Coronary artery (tissue), 2 donors: ENCODE measurements around the gene GRIN3A.

Experiments
- DNase-seq: peaks from one replicate; pipeline ENCODE4 v3.0.0-alpha.2; 2017; ENCODE audit warnings: low spot score
- H3K27ac ChIP-seq, 2 donors: fragments of 200-600 bp; sonication (generic); one replicate each; pipeline ENCODE4 v1.5.1; 2016 to 2019
- H3K4me3 ChIP-seq: fragments of 200-600 bp; sonication (generic); 2 replicates; pipeline ENCODE4 v1.5.1; 2016; ENCODE audit warnings: mild to moderate bottlenecking, moderate library complexity
- TF ChIP-seq, protein P1 (sequence below): fragments of 200-600 bp; sonication (generic); IDR thresholded peaks from one replicate; pipeline ENCODE4 v1.5.1; 2019; ENCODE audit warnings: antibody characterized with exemption

Gene GRIN3A

DNA sequence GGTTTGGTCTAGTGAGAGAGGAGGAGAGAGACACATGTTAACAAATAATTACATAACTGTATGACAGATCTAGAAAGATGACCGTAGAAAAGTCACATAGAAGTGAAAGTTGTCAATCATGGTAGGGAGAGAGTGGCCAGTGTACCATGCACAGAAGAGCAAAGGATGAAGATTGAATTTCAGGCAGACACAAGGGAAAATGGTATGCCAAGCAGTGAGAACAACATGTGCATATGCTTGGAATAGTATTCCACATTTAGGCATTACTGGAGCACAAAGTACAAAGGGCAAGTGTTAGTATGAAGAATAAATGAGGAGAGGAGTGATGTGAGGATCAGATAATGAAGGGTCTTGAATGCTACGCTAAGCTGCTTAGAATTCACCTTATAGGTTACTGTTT is 20.3 kb downstream of the GRIN3A start:
- no peak overlapping the region for H3K4me3 ChIP-seq
- TF ChIP-seq, protein P1, sequence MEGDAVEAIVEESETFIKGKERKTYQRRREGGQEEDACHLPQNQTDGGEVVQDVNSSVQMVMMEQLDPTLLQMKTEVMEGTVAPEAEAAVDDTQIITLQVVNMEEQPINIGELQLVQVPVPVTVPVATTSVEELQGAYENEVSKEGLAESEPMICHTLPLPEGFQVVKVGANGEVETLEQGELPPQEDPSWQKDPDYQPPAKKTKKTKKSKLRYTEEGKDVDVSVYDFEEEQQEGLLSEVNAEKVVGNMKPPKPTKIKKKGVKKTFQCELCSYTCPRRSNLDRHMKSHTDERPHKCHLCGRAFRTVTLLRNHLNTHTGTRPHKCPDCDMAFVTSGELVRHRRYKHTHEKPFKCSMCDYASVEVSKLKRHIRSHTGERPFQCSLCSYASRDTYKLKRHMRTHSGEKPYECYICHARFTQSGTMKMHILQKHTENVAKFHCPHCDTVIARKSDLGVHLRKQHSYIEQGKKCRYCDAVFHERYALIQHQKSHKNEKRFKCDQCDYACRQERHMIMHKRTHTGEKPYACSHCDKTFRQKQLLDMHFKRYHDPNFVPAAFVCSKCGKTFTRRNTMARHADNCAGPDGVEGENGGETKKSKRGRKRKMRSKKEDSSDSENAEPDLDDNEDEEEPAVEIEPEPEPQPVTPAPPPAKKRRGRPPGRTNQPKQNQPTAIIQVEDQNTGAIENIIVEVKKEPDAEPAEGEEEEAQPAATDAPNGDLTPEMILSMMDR, result no peak
- DNase-seq, result no peak

DNA sequence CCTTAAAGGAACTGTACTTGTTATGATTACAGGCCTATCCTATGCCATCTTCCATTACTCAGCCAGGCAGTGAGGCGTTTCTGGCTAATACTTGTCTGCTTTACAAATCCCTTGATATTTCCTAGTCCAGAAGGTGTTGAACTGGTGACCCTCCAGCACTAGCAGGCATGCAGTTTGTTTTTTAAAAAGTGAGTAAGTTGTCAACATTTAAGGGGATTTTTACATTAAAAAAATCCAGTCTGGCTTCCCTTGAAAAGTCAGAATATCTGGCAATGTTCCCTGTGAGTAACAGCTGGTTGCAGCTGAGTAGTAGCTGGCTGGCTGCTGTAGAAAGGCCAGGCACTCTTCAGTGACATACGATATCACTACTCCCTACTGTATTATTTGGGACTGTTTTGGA is 21.8 kb downstream of the GRIN3A start:
- Histone ChIP-seq H3K27ac (no peak overlapping the region), H3K4me3 (no peak overlapping the region)
- DNase-seq, result no peak
- TF ChIP-seq, protein P1, result no peak

More for the DNA sequence above, 20.3 kb downstream of the GRIN3A start:
- no peak overlapping the region for H3K27ac ChIP-seq

DNA sequence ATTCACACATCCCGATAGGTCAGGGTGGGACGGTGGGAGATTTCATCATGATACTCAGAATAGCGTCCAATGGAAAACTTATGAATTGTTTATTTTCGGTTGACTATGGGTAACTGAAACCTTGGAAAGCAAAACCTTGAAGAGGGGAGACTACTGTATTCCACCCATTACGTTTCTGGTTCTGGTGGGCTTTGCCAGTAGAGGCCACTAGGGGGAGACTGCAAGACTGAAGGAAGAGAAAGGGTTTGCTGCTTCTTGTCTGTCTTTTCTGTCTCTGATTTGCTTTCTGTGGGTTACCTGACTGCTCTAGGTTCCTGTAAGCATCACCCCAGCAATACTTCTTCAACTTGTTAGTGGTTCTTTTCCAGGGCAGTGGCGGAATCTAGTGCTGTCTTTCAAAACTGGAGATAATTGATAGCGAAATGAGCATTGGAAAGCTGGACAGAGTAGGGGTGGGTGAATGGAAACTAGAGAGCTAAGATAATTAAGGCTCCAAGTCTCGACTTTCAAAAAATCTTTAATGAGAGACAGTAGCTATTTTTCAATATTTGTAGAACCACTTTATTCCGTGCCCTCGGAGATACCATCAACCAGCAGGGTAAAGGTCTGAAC is 27.0 kb downstream of the GRIN3A start:
- H3K4me3 ChIP-seq, result no peak overlapping the region
- TF ChIP-seq, protein P1, result no peak
- no peak overlapping the region for H3K27ac ChIP-seq
- no peak for DNase-seq

DNA sequence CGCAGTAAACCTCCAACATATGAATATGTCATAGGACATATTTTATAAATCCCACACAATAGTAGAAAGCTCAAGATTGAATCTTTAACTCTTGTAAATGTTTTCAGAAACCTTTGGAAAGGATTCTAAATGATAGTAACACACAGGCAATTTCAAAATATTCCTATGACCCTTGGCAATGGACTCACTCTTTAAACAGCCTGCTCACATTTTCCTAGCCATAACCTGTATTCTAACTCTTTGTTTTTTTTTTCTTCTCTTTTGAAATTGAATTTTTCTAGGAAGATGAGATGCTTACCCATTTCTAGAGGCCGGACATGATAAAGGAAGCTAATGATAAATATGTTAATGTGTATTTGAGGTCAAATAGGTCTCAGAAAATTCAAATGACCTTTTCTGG is 29.6 kb downstream of the GRIN3A start:
- Histone ChIP-seq H3K4me3 (no peak overlapping the region), H3K27ac (no peak overlapping the region)
- TF ChIP-seq, protein P1, result no peak
- no peak for DNase-seq

DNA sequence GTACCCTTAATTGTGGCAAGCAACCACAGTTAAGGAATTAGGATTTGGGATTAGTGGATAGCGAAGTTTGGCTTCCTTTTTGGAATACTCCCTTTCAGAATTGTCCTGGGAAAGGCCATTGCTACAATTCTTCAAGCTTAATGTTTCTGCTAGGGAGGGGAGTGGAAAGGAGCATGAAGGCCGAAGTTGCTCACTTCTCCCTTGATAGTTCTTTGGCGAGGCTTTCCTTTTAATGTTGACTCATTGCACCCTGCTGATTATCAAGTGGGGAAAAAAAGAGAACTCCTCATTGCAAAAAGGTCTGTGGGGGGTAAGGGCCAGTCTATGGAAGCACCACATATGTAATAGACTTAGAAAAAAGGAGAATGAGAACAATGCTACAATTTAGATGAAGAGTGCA is 30.7 kb downstream of the GRIN3A start:
- no peak overlapping the region for H3K4me3 ChIP-seq
- TF ChIP-seq, protein P1, result no peak
- no peak for DNase-seq
- no peak overlapping the region for H3K27ac ChIP-seq

DNA sequence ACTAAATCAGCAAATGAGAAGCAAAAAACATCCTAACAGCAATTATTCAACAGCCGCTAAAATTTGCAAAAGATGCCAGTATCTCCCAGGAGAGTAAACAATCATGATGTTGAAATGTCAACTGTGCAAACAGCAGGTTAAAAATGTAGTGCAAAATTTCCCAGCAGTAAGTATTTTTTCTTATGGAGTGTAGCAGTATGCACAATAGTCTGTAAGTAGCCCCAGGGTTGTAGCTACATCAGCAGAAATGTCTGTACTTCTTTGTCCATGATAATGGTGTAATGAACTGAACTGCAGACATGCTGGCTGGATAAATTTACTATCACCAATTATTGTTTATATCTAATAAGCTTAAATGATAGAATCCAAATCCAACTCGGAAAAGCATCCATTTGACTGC is 31.4 kb downstream of the GRIN3A start:
- H3K4me3 ChIP-seq, result no peak overlapping the region
- DNase-seq, result no peak
- TF ChIP-seq, protein P1, result no peak
- no peak overlapping the region for H3K27ac ChIP-seq

DNA sequence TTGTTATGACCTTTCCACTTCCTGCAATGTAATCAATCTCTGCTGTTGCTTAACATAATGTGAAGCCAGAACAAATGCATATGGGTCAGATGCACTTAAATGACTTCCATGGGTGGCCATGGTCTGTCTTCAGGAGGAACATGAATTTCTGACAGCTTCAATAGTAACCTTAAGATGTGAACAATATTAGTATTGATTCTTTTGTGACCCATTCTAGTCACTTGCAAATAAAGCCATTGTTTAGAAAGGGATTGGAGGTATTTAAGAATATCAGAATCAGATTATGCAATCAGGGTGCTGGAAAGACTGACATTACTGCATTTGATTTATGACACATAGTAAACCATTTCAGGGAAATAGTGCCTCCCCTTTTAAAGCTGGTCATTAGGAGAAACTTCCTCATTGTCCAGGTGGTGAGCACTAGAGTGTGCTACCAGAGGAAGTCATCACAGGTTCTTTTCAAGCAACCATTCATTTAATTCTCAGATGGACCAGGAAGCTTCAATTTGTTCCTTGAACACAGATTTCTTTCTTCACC is 32.1 kb downstream of the GRIN3A start:
- DNase-seq, result no peak
- TF ChIP-seq, protein P1, result no peak
- H3K4me3 ChIP-seq, result no peak overlapping the region
- H3K27ac ChIP-seq, result no peak overlapping the region
